ENCODE measurements around the gene IFI30.

DNA sequence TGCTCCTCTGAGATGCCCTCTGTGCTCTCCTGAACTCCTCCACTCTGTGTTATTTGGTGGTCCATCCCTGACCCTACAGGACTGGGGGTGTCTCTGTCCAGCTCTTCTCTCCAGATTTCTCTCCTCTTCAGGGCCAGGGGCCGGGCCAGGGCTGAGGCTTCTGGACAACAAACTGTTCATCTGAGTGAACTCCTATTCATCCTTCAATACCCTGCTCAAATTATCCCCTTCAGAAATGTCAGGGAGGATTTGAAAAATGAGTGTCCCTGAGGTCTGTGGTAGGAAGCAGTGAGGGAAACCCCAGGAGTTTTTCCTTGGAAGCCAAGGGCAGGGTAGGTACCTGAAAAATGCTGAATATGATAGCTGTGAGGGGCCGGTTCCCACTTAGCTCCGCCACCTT, 45.0 kb downstream of the IFI30 start:
- TF ChIP-seq, protein P1, sequence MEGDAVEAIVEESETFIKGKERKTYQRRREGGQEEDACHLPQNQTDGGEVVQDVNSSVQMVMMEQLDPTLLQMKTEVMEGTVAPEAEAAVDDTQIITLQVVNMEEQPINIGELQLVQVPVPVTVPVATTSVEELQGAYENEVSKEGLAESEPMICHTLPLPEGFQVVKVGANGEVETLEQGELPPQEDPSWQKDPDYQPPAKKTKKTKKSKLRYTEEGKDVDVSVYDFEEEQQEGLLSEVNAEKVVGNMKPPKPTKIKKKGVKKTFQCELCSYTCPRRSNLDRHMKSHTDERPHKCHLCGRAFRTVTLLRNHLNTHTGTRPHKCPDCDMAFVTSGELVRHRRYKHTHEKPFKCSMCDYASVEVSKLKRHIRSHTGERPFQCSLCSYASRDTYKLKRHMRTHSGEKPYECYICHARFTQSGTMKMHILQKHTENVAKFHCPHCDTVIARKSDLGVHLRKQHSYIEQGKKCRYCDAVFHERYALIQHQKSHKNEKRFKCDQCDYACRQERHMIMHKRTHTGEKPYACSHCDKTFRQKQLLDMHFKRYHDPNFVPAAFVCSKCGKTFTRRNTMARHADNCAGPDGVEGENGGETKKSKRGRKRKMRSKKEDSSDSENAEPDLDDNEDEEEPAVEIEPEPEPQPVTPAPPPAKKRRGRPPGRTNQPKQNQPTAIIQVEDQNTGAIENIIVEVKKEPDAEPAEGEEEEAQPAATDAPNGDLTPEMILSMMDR (IDR thresholded peaks at IDR 0.05): no peak
- TF ChIP-seq POLR2AphosphoS5 (IDR thresholded peaks at IDR 0.05; ENCODE audit: insufficient read depth in 1 of 2, low read depth in 1 of 2) (no peak), POLR2A (IDR thresholded peaks at IDR 0.05) (no peak)
